Fibroblast of skin of left biceps (primary cell): ENCODE measurements around the gene PDZD8.
"Not testable (repeated sequence)": the region's sequence is repeated elsewhere in the genome, so short reads cannot be mapped to it uniquely, and the experiment has no call there.

Experiments used
- DNase-seq, 2 experiments: peaks; one replicate each; pipeline ENCODE4 v3.0.0-alpha.2; 2013; ENCODE audit warnings: low read depth in 2 of 2

PDZD8 gene

DNA sequence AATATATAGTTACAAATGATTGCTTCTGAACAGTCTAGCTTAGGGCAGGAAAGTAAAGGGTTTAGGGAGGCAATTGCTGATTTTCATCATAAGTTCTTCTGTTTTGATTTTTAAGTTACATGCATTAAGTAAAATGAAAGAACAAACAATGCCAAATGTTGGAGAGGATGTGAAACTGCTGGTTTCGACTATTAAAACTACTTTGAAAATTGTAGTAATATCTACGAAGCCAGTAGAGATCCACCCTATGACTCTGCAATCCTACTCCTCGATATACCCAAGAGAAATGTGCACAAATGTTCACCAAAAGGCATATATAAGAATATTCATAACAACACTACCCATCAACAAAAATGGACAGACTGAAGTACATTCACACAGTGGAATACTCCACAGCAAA lies 24.3 kb downstream of the PDZD8 start:
- no peak for DNase-seq

DNA sequence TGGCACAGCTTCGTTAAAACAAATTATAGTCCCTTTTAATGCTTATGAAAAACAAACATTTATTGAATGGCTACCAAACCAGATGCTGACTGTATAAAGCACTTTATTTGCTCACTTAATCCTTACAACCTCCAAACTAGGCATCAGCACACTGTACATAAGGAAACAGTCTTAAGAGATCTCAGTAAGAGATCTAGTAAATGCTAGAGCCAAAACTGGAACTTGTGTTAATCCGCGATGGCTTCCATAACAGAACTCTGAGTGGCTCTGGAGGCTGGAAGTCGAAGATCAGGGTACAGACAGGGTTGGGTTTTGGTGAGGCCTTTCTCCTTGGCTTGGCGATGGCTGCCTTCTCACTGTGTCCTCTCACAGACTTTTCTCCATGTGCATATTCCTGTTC lies 27.0 kb downstream of the PDZD8 start:
- DNase-seq = no peak

DNA sequence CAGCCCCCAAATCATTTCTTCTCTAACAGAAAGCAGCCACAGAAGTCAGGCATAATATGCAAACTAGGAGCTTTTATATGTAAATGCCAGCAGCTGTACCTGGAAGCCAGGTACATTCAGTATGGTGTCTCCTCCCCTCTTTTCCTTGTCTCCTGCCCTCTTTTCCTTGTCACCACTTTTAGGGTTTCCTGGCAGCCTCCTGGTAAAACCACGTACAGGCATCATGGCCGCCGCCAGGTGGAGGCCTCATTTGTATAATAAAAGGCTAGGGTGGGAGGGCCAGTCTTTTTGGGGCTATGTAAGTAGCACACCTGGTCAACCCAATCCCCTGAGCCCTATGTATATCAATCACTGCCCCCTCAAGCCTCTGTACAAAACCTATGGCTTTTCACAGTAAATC lies 28.7 kb downstream of the PDZD8 start:
- DNase-seq = no peak

DNA sequence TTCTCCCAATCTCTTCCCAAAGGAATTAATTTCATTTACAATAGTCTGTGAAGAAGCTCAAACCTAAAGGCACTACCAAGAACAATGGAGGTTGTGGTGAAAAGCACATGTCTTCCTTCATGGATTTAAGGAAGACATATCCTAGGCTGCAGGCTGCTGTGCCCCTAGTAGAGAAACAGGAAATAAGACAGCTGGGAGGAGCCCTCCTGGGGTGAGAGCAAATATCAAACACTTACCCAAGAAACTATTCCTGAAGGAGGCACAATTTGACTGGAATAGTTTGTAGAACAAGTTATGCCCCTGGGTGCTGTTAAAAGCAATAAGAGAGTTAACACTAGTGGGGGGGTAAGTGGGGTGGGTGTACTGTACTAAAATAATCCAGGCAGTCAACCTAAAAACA lies 30.1 kb downstream of the PDZD8 start:
- no peak for DNase-seq

DNA sequence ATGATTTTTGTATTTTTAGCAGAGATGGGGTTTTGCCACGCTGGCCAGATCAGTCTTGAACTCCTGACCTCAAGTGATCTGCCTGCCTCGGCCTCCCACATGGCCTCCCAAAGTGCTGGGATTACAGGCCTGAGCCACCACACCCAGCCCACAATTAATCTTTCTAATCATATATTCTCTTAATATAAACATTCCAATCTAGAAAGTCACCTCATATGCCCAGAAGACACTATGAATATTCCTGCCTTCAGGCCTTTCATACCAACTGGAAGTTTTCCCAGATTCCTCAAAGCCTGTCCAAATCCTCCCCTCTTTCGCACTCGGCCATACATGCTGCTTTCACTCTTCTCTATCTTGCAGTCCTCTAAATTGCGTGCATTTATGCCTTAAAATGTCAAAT lies 32.6 kb downstream of the PDZD8 start:
- peak; percentile 78 to 81 for DNase-seq

DNA sequence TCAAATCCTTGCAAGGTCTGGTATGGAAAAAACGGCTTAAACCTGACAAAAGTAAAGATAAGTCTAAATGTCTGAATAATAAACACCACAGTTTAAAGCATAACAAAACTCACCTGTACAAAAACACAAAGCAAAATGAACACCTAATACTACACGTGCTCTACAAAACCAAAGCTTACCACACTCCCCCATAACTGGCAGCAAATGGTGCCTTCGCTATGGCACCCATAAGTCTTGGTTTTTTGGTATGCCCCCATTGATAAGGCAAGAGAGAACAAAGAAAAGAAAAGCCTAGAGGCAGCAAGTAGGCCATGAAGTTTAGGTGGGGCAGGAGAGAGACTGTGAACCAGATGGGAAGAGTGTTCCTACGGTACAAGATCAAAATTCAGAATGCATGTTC lies 34.2 kb downstream of the PDZD8 start:
- DNase-seq = no peak

DNA sequence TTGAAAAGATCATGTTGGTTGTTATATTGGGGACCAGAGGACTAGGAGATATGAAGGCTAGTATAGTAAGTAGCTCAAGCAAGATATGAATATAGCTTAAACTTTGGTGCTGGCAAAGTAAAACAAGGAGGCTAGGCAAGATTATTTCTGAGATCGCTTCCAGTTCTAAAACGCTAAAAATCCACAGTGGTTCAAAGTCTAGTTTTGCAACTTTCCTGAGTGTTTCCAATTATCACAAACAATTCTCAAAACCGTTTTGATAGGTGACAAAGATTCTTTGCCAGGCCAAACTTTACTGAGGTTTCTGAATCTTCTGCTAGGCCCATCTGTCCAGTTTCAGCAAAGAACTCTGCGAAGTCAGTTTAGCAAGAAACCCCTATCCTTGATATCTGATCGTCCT lies 35.3 kb downstream of the PDZD8 start:
- no peak for DNase-seq

DNA sequence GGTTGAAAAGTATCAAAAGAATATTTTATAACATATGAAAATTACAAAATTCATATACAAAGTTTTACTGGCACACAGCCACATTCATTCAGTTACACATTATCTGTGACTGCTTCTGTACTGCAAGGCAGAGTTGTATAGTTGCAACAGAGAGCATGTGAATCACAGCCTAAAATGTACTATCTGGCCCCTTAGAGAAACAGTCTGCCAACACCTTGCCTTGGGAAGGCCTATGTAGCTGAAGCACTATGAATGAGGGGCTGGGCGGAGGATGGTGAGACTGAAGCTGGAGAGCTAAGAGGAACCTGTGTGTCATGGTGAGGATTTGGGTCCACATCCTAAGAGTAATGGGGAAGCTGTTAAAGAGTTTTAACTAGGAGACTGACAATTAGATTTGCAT lies 35.7 kb downstream of the PDZD8 start:
- DNase-seq = no peak

DNA sequence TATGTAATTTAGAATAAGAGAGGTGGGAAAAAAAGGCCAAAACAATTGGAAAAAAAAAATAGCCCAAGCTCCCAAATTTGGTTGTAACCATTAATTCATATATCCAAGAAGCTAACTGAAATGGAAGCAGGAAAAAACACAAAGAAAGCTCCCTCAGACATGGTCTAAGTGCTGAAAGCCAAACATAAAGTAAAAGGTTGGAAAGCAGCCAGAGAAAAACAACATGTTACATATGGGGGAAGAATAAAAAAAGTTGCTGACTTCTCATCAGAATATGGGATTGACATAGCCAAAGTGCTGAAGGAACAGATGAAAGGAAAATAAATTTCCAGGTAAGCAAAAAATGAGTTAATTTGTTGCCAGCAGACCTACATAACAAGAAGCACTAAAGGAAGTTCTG lies 40.3 kb downstream of the PDZD8 start:
- no peak for DNase-seq

DNA sequence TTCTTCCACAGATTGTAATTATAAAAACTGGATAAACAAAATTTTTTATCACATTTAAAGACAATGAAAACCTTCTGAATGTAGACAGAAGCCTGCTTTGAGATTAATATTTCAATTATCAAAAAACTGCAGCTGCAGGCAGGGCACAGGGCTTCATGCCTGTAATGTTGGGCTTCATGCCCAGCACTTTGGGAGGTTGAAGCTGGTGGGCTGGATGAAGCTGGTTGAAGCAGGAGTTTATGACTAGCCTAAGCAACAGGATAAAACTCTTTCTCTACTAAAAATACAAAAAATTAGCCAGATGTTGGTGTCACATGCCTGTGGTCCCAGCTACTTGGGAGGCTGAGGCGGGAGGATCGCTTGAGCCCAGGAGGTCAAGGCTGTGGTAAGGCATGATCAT lies 41.2 kb downstream of the PDZD8 start:
- no peak for DNase-seq

DNA sequence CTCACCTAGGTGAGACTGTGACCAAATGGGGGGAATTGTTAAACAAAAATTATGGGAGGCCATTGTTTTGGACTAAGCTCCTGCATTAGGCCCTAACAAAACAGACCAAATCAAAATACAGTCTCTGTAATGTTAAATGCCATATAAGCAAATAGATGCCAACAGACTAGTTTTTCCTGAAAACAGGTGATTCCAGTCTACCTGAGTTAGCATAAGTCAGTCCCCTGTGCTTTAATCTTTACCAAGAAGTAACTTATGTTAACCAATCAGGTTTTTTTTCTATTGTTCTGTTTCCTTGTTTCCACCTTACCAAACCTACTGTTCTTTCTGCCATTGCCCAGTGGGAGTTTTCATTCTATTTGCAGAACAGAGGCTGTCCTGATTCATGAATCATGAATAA lies 48.0 kb downstream of the PDZD8 start:
- DNase-seq = no peak

DNA sequence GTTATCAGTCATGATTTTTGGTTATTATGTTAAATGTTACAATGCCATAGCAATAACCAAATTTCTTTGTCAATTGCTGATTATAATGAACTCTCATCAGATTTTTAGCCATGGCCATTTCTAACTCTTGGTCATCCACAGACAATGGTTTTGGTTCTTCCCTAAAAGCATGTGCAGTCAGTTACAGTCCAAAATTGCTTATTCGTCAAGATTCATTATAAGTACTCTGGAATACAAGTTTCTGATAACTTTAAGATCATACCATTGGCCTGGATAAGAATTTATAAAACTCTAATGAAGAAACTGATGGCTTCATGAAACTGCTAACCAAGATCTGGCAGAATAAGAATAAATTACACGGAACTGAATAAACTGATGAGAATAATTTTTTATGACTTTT lies 50.9 kb downstream of the PDZD8 start:
- no peak for DNase-seq

DNA sequence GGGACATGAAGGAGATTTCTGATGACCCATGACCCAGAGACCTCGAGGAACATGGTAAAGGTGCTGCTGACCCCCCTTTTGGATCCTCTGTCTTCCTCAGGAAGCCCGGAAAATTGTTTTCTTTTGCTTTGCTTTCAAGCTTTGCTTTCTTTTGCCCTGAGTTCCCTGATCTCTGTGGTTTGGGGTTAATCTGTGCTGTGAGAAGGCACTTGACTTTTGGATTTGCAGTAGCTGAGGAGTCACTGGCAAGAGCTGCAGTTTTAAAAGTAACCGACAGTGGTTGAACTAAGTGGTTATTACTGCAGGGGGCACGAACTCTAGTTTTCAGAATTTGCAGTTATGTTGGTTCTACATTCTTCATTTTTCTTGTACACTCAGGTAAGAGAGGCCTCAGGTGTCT lies 53.0 kb downstream of the PDZD8 start:
- no peak for DNase-seq

DNA sequence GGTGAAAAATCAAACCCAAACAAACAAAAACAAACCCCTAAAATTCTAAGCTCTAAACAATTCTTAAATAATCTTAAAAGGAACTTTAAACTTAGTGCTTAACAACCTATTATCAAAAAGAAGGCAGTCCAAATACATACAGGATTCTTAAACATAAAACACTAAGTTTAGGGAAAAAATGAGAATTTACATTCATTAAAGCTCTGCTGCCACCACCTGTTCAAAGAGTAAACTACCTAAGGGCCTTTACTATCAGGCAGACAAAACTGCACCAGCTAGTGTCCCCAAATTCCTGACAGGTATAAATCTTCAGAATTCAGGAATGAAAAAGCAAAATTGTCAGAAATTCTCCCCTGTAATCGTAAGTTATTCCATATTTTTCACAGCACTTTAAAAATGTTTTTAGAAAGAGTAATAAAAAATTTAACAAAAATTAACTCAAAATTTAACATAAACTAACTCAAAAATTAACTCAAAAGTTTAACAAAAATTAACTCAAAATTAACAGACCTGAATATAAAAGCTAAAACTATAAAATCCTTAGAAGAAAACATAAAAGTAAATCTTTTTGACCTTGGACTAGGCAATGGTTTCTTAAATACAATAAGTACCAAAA lies 55.1 kb downstream of the PDZD8 start:
- DNase-seq = no peak

DNA sequence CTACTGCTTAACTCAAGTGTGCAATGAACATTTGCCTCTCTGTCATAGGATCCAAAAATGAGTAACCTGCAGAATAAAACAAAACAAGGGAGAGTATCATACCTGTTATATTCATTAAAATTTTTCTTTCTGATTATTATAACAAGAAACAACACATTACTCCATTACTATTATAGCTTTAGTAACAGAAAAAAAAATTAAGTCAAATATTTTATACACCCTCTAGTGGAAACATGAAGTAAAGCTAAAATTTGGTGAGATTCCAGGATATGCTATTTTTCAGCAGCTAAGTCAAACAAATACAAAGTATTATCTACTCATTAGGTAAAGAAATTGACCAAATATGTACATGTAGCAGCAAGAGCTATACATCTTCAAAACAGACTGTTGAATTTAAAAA lies 56.3 kb downstream of the PDZD8 start:
- no peak for DNase-seq

DNA sequence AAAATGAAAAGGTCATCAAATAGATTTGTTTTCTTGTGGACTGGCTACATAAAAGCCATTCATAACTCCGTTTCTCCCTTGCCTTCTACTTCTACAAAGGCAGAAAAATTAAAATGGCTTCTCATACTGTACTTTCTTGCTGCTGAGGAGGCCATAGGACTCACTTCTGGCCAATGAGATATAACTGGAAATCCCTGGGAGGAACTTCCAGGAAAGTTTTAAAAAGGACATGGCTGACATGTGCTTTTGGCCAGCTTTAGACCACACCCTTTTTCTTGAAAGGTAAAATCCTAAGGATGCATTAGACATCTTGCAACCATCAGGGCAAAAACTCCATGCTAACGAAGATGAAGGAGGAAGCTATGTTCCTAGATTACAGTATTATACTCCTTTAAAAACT lies 58.5 kb downstream of the PDZD8 start:
- DNase-seq = no peak

DNA sequence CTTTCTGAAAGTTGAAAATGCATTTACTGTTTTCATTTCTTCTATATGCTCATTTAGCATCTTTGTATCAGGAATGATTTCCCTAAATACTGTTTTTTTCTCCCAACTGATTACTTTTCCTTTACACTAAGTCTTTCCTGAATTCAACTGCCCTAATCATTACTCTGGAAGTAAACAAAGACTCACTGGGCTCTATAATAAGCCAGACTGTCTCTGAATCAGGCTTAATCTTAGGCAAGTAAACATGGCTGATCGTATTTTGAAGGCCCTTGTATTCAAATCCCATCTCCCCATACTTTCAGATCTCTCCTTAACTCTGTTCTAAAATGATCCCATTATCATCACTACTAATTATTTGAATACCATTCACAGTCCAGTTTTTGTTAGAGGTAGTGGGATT lies 61.6 kb downstream of the PDZD8 start:
- no peak for DNase-seq

DNA sequence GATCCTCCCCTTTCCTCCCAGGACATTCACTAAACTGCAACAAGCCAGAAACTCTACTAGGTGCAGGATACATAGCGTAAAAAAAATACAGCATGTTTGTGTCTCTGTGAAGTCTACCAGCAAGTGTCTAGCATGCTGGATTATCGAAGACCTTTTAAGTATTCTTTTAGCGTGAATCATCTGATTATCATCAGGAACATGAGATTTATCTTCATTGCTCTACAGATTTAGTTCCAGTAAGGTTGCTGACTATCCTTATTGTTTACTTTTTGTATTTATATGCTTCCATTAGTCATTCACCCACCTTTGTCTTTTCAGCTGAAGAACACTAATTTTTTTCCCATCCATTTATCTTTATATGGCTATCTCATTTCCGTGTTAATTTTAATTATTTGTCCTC lies 62.8 kb downstream of the PDZD8 start:
- no peak for DNase-seq

DNA sequence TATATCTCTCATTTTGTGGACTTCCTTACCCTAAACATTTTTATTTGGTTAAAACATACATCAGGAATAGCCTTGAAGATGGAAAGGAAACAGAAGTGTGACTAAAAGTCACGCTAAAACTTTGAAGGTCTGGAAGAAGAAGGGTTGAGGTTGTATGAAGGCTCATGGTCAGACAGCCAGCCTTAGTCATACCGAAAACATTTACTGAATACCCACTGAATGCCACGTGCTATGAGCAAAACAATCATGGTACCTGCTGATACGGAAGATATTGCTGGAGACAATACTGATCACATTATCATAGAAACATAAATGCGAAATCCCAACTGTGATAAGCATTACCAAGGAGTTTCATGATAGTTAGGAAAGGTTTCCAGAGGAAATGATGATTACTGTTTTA lies 64.0 kb downstream of the PDZD8 start:
- no peak for DNase-seq

DNA sequence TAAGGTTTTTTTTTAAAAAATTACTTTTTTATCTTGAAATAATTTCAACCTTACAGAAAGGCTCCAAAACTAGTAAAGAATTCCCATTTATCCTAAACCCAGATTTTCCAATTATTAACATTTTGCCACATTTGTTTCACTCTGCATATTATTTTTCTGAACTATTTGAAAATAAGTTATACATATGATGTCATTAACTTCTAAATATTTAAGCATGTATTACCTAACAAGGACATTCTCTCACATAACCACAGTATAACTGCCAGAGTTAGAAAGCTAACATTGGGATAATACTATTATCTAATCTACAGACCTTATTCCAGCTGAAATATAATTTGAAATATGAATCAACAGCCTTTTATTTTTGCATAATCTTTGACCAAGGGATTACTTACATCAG lies 68.6 kb downstream of the PDZD8 start:
- no peak for DNase-seq

DNA sequence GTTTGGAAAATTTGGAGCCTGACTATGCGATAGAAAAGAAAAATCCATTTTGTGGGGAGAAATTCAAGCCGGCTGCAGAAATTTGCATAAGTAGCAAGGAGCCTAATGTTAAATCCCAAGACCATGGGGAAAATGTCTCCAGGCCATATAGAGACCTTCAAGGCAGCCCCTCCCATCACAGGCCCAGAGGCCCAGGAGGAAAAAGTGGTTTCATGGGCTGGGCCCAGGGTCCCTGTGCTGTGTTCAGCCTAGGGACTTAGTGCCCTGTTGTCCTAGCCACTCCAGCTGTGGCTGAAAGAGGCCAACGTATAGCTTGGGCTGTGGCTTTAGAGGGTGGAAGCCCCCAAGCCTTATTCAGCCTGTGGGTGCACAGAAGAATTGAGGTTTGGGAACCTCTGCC lies 71.8 kb downstream of the PDZD8 start:
- DNase-seq = not testable (repeated sequence)

DNA sequence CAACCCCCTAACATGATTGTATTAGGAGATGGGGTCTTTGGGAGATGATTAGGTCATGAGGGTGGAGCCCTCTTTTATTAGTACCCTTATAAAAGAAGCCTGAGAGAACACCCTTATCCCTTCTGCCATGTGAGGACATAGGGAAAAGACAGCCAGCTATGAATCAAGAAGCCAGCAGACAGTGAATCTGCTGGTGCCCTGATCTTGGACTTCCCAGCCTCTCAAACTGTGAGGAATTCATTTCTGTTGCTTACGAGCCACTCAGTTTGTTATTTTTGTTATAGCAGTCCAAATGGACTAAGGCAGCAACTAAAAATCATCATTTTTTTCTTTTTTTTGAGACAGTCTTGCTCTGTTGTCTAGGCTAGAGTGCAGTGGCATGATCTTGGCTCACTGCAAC lies 74.6 kb downstream of the PDZD8 start:
- DNase-seq = no peak

DNA sequence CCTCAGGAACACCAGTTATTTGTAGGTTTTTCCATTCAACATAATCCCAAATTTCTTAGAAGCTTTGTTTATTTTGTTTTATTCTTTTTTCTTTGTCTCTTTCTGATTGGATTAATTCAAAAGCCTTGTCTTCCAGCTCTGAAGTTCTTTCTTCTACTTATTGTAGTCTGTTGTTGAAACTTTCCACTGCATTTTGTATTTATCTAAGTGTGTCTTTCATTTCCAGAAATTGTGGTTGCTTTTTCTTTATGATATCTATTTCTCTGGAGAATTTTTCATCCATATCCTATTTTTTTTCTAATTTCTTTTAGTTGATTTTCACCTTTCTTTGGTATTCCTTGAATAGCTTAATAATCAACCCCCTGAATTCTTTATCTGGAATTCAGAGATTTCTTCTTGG lies 75.8 kb downstream of the PDZD8 start:
- no peak for DNase-seq

DNA sequence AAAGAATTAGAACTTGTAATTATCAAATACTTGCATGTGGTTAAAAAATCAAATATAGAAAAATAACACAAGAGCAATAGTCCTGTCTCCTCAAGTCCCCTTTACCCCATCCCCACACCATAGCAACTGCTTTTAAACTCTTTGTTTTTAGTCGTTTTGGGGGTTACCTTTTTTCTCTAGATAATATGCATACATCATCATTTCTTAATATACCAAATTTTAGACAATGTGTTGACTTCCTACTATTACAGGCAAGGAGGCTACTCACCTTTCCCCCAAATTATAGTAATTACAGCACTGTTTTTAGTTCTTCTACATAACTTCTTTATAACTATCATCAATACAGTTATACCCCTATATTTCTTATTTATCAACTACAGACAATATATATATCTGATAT lies 77.0 kb downstream of the PDZD8 start:
- no peak for DNase-seq

DNA sequence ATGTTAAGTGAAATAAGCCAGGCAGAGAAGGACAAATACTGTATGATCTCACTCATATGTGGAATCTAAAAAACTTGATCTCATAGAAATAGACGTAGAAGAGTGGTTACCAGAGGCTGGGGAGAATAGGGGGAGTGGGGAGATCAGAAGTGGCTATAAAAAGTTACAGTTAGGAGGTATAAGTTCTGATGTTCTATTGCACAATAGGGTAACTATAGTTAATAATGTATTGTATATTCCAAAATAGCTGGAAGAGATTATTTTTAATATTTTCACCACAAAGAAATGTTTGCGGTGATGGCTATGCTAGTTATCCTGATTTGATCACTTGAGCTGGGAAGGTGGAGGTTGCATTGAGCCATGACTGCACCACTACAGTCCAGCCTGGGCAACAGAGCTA lies 80.5 kb downstream of the PDZD8 start:
- no peak for DNase-seq
